Hematopoietic multipotent progenitor cell treated with erythropoietin and hydrocortisone succinate and interleukin-3 and kit ligand, for 6 days (in vitro differentiated cells): ENCODE measurements around the gene PERCC1.
A peak's percentile ranks its signal among the peaks of the same experiment; 100 is the strongest.

Experiments
- DNase-seq: peaks from one replicate; pipeline ENCODE4 v3.0.0-alpha.2; 2015

The PERCC1 gene

DNA sequence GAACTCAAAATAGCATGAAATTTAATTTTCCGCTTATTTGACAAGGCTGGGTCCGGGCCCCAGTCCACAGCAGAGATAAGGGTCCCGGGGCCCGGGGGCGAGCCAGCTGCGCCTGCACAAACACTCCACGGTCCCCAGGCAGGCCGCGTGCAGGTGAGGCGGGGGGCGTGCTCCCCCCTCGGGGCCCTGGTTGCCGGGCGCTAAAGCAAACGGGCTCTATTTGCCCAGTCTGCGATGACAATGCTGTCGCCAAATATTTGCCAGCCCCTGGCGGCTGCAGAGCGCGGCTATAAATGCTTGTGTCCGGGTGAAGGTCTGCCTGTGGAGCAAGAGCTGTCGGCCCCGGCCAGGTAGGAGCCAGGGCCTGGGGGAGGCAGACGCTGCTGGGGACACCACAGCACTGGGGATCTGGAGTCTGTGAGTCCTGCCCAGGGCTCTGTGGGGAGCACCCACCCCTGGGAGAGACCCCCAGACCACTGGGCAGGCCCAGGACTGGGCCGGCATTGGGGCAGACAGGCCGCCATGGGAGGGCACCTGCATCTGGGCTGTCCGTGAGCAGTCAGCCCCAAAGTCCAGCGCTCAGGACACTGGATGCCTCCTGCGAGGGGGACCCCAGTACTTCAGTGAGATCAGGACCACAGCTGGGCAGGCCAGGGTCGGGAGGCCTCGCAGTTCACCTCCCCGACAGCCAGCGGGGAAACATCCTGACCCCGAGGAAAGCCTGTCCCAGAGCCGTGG lies at the start of gene PERCC1:
TSS of gene PERCC1 (plus strand) at position 320 of the 738 bp plus-strand sequence. CDS start 1,516 bp downstream, outside the sequence.
- no peak for DNase-seq

DNA sequence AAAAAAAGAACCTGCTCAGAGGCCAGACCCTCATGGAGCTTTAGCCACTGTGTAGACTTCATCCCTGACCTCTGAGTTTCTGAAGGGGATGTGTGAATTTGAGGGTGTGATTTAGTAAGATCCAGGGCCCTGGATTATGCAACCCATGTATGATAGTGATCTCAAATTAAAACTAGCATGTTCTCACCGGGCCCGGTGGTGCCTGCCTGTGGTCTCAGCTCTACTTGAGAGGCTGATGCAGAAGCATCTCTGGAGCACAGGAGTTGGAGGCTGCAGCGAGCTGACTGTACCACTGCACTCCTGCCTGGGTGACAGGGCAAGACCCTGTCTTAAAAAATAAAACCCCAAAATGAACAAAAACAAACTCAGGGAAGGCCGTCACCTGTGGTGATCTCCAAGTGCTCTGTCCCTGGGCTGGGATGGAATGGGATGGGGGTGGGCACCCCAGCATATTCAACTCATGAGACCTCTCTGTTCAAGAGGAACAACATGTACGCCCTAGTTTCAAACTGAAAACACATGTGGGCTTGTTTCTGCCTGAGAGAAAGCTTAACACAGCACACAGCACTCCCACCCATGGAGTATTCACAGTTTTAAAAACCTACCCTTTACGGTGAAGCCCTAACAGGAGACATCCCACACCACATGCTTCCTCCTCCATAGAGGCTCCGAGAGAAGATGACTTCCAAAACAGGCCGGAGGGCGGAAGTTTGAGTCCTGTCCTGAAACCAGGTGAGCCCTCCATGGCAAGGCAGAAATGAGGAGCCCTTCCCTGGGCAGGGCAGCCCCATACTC lies 49.1 kb upstream of the PERCC1 start:
- DNase-seq = peak; percentile 43

DNA sequence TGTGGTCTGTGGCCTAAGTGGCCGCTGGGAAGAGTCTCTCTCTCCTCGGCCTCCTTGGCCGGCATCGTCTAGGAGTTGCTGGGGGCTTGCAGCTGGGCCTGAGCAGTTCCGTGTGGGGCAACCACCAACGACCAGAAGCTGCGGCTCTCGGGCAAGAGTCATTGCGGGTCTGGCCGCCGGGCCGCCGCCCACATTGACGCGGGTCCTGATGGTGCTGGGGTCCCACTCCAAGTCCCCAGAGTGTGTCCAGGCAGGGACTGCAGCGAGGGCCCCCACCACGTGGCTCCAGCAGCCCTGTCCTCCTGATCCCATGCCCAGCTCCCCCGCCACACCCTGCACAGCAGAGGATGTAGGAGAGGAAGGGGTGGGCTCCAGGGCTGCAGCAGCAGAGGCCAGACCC lies 47.3 kb upstream of the PERCC1 start:
- no peak for DNase-seq

DNA sequence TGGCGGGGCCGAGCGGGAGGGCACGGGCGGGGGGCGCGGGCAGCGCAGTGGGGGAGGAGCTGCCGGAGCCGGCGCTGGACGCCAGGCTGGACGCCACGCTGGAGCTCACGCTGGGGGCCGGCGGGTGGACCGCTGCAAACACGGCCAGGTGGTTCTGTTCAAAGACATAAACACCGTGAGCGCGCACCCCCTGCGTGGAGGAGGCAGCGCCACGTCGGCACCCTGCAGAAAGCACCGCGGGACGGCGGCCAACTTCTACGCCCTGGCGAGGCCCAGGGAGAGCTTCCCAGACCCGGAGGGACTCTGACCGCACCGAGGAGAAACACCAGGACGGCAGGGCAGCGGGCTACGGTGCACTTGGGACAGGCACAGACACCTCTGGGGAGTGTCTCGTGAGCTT lies 45.6 kb upstream of the PERCC1 start:
- no peak for DNase-seq

DNA sequence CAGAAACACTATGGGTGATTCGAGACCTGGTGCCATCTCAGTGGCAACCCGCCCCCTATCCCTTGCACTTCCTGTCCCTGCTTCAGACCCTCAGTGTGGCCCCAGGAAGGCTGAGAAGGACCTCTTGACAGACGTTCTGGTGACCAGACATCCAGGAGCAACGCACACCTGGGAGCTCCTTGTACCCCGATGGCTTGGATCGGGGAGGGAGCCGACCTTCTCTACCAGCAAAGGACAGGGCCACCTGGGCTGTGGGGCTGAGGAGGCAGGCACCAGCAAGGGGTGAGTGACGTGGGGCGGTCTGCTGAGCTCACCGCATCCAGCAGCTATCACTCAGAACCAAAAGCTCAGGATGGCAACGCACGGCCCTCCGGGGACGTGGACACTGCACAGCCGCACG lies 43.5 kb upstream of the PERCC1 start:
- DNase-seq = no peak

DNA sequence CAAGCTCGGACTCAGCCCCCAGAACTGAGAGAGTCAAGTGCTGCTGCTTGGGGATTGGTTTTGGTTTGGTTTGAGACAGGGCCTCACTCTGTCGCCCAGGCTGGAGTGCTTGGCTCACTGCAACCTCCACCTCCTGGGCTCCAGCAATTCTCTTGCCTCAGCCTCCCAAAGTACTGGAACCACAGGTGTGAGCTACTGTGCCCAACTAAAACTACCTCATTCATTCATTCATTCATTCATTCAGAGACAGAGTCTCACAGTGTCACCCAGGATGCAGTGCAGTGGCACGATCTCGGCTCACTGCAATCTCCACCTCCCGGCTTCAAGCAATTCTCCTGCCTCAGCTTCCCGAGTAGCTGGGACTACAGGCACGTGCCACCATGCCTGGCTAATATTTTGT lies 41.1 kb upstream of the PERCC1 start:
- DNase-seq = no peak

DNA sequence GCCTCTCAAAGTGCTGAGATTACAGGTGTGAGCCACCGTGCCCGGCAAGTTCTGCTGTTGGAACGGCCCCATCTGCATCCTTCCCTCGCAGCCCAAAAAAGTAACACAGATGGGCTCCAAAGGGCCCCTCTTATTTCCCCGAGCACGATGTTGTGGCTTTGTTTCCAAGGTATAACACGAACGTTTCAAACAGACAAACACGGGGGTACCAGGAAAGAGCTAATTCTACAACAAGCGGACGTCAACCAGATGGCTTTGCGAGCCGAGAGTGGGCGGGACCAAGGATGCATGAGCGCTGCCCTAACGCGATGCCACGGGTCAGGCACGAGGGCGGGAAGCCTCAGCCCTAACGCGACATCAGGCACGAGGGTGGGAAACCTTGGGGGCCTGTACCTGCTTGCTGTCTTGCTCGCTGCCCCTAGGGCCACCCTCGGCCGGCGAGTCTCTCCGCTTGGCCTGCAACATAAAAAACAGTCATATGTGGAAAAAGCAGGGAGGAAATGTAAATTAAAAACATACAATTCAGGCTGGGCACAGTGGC lies 40.6 kb upstream of the PERCC1 start:
- DNase-seq = no peak

DNA sequence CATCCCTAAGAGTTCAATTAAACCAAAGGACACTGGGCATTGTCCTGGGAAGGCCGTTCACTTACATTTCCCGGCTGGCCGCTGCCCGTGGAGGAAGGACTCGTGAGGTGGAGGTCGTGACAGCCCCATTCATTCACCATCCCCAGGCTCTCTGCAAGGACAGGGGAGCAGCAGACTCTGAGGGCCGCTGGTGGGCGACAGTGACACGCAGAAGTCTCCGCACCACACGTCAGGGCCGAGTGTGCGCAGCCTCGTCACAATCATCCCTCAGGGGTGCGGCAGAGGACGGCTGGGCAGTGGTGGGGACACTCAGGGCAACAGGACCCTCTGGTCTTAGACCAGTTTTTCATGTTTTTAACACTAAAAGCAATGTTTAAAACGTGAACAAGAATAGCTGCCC lies 38.1 kb upstream of the PERCC1 start:
- no peak for DNase-seq

DNA sequence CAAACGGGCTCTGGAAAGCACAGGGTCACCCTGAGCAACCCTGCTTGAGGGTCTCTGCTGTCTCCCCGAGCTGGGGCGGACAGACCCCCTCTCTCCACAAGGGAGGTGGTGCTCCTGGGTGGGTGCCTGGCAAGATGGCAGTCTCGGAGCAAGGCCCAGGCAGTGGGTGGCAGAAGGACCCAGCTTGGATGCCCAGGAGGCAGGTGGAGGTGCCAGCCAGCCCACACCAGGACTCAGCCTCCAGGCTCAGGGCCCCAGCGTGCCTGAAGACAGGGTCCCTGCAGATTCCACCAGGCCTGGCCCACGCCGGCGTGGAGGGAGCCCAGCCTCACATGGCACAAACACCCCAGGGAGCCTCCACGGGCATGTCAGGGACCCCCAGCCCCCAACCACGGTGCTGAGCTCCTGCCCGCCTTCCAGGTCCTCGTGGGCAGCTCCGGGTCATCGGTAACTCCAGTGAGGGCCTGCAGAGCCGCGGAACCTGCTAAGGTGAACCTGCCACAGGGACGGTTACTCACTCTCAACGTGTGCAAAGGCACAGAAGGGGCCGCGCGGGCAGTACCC lies 37.2 kb upstream of the PERCC1 start:
- DNase-seq = no peak

DNA sequence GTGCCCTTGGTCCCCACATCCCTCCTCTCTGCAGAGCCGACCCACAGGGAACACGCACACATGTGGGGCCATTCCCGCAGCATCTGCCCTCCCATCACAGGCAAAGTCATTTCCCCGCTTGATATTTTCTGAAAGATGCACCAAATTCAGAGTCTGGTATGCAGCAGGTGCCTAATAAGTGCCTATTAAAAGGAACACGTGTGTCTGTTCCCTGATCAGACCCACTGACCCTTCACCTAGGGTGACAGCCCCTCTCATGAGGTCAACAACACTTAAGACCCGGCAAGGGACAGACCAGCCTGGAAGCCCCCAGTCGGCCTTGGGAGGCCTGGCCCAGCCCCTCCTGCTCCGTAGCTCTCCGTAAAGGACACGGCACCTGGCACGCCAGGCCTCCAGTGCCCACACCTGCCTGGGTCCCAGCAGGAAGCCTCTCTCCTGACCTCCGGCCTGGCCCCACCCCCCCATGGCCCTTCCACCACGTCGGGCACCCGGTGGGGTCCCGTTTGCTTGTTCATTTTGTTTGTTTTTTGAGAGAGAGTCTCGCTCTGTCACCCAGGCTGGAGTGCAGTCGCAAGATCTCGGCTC lies 36.4 kb upstream of the PERCC1 start:
- no peak for DNase-seq

DNA sequence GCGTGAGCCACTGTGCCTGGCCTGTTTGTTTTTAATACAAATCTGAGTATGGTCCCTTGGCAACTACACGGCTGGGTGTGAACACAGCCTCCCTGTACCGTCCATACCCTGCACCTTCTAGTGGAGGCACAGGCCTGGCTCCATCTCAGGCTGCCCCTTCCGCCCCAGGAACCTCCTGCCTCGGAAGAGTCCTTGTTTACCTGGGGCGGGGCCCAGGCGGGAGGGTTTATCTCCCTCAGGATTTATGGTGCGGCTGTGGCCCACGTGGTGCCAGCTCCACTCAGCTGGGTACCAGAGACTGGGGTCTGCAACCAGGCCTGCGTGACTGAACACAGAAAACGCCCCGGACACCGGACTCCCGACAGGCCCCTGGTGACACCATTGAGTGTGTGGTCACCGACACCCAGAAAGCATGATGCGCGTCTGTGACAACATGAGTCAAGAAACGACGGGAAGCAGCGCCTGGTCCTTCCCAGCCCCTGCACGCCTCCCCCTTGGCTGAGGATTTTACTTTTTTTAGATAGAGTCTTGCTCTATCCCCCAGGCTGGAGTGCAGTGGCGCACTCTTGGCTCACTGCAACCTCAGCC lies 35.3 kb upstream of the PERCC1 start:
- DNase-seq = no peak

DNA sequence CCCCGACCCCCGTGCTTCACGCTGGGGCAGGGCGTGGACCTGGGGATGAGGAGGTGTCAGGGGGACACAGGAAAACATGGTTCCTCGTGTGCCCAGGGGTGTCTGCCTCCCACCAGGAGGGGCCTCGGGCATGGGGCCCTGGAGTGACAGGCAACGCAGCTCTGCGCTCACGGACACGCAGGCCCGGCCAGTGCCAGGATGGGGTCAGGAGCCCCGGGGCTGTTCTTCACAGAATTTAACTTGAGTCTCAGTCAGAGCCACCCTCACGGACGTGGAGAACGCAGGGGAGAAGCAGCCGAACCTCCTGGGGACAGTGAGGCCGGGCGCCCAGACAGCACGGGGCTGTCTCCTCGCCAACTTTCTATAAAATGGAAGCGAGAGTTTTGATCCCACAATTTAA lies 33.1 kb upstream of the PERCC1 start:
- no peak for DNase-seq

DNA sequence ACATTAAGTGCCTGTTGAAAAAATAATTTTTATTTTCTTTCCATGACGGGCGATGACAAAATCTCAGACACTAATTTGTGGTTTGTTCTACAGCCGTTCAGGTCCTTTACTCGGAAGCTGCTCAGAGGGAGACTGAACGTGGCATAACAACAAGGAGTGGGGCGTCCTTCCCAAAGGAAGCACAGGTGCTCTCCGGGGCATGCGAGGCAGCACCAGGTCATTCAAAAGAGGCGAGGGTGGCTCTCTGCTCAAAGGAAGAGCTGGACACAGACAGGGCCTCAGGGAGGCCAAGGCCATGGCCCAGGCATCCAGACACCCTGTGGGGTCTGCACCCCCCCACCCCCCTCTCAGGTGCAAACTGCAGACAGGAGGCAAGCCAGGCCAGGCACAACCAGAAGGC lies 32.5 kb upstream of the PERCC1 start:
- DNase-seq = no peak

DNA sequence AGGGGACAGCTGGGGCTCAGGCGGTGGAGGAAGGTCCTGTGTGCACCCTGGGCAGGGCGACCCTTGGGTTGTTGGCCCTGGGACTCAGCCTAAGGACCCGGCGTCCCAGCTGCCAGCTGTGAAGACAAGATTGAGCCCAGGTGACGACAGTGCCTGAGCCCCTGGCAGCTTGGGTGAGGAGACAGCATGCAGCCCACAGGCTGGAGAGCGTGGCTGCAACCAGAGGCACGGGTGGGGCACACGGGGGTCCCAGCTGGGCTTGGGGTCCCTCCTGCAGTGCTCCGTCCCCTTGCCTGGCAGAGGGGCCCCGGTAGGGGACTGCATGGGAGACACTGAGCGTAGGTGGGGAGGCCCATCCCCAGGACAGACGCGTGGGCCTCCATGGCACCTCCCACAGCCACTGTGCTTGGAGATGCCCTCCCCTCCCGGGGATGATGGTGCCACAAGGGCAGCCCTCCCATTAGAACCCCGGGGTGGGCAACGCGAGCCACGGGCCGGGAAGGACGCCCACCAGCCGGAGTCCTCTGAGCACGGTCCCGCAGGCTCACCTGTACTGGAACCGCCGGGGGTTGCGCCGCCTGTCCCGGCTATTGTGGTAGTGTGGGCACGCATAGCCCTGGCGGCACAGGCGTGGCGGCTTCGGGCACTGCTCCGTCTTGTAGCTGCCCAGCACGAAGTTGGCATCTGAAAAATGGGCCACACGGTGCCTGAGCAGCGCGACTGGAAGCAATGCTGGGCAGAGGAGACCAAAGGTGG lies 31.9 kb upstream of the PERCC1 start:
- DNase-seq = no peak

DNA sequence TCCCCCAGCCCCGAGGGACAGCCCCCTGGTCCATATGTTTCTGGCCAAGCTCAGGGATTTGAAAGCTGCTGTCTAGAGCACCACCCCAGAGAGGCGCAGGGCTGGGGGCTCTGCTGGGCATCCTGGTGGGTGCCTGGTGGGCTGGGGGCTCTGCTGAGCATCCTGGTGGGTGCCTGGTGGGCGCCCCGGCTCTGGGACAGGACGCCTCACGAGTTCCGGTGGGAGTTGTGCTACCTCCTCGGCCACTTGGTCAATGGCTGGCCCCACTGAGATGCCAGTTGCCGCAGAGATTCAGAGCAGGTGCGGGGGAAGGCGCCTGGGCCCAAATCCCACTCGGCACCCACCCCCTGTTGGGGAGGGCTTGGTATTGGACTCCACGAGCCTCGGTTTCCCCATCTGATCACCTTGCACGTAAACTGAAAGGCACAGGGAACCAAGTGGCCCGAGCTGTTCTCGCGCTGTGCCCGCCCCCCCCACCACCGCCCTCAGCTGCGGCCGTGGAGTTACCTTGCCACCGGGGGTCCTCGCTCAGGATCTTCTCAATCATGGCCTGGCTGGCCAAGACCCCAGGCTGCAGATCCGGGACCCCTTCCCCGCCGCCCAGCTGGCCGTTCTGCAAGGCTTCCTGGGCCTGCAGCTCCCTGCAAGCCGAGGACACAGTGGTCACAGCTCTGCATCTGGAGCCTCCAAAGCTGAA lies 29.7 kb upstream of the PERCC1 start:
- no peak for DNase-seq

DNA sequence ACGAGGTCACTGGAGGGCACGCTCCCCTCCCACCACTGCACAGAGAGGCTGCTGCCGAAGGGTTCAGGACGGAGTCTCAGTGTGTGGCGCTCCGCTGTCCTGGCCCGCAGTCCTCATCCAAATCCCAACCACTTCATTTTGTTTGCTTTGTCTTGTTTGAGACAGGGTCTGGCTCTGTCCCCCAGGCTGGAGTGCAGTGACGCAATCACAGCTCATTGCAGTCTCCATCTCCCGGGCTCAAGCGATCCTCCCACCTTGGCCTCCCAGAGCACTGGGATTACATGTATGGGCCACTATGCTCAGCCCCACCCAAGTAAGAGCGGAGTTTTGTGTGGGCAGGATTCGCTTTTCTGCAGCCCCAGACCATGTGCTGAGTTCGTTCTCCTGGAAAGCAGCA lies 29.1 kb upstream of the PERCC1 start:
- no peak for DNase-seq

DNA sequence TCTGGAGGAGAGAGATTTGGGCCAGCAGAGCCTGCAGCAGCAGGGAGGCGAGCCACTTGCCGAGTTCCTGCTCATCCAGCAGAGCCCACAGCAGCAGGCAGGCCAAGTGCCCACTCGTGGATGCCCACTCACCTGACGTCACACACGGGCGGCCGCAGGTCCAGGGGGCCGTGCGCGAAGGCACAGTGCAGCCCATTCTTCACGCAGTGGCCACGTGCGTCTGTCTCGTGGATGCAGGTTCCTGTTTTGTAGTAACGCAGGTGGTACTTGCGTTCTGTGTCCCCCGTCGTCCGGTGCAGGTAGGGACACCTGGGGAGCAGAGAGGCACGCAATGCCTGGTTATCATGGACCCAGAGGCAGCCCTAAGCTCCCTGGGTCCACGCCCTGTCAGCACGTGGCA lies 27.8 kb upstream of the PERCC1 start:
- DNase-seq = no peak

DNA sequence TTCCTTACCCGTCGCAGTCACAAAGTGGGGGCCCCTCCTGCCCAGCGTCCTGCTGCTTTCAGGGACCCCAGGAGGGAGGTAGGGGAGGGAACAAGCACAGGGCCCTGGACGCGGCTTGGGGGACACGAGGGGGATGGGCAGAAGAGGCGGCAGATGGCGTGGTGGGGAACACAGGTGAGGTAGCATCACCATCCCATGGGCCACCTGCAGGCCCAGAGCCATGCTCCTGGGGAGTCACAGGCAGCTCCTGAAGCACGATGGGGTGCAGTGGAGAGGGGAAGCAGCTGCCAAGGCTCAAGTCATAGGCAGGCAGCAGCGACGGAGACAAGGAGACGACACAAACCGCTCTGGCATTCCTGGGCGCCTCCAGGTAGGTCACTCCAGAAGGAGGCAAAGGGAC lies 27.1 kb upstream of the PERCC1 start:
- DNase-seq = no peak

DNA sequence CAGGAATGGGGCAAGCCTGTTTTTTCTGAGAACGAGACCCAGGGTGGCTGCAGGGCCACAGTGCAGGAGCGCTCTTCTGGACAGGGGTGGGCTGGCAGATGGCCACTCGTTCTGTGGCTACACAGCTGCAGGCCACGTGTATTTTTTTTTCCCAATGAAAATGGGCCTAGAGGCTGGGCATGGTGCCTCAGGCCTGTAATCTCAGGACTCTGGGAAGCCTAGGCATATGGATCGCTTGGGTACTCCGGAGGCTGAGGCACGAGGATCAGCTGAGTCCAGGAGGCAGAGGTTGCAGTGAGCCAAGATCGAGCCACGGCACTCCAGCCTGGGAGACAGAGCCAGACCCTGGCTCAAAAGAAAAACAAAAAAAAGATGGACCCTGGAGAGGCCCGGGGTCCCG lies 23.1 kb upstream of the PERCC1 start:
- DNase-seq = no peak

DNA sequence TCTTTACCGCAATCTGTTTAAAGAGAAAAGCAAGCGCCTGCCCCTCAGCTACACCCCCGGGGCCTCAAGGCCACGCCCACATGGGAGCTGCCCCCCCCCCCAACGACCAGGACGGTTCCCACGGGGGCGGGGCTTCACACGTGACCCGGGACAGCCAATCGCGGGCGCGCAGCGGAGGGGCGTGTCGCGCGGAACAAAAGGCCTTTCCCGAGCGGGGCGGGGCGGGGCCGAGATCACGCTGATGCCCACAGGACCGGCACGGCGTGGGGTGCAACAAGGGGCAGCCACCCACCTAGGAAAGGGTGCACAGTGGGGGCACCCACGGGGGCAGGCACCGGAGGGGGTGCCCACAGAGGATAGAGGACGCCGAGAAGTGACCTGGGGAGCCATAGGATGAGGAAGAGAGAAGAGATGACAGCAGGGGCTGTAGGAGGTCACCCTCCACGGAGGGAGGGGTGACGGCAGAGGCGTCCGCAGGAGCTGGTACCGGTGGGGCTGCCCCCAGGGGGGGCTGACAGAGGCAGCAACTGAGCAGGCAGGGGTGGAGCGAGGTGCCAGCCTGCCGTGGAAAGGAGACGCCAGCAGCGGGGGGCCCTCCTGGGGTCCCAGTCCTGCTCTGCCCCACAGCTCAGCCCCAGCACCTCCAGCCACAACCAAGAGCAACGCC lies 22.6 kb upstream of the PERCC1 start:
- DNase-seq = peak; percentile 97

DNA sequence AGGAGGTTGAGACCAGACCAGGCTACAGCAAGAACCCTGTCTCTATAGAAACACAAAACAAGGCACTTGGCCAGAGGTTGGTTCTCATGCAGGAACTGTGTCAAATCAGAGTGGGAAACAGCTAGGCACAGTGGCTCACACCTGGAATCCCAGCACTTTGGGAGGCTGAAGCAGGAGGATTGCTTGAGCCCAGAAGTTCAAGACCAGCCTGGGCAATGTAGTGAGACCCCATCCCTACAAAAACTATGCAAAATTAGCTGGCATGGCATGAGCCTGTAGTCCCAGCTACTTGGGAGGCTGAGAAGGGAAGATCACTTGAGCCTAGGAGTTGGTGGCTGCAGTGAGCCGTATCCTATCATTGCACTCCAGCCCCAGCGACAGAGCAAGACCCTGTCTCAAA lies 18.0 kb upstream of the PERCC1 start:
- no peak for DNase-seq
